Measurements from ENCODE around the gene ACP5. TPM values are rescaled to one million over a fixed set of nuclear protein-coding genes. Genes with fewer than 3 reads are reported as not detected.
A peak's percentile ranks its signal among the peaks of the same experiment; 100 is the strongest.
"Not testable (repeated sequence)": the region's sequence is repeated elsewhere in the genome, so short reads cannot be mapped to it uniquely, and the experiment has no call there.

ACP5 gene
- 10 to 100 TPM; 11.7 to 20.6 (median 13.4) TPM for polyA plus RNA-seq (ENCODE audit: insufficient read length in 4 of 4)

- DNase-seq (ENCODE audit: low read depth in 4 of 4, low spot score in 2 of 4): no peak
Measured at GRCh38 chr19:11577451-11578257, at the start of gene ACP5. ACP5 (minus strand) TSS chr19:11577645; CDS start chr19:11577317, 328 bp downstream.

GRCh38 chr19:11626252-11626651 is 48.8 kb upstream of the ACP5 start:
- DNase-seq (ENCODE audit: low read depth in 4 of 4, low spot score in 2 of 4): no peak

- DNase-seq (ENCODE audit: low read depth in 4 of 4, low spot score in 2 of 4): peak in 2 of 4 donors; percentile 8 to 25
Measured at GRCh38 chr19:11624069-11624463, 46.6 kb upstream of the ACP5 start.

GRCh38 chr19:11622401-11622800 is 45.0 kb upstream of the ACP5 start:
- DNase-seq (ENCODE audit: low read depth in 4 of 4, low spot score in 2 of 4): not testable (repeated sequence)

GRCh38 chr19:11620553-11620952 is 43.1 kb upstream of the ACP5 start:
- DNase-seq (ENCODE audit: low read depth in 4 of 4, low spot score in 2 of 4): no peak

GRCh38 chr19:11617180-11618062 is 40.0 kb upstream of the ACP5 start:
- no peak for DNase-seq (ENCODE audit: low read depth in 4 of 4, low spot score in 2 of 4)

GRCh38 chr19:11612816-11613511 is 35.5 kb upstream of the ACP5 start:
- no peak for DNase-seq (ENCODE audit: low read depth in 4 of 4, low spot score in 2 of 4)

- no peak for DNase-seq (ENCODE audit: low read depth in 4 of 4, low spot score in 2 of 4)
Measured at GRCh38 chr19:11611730-11612129, 34.3 kb upstream of the ACP5 start.

- DNase-seq (ENCODE audit: low read depth in 4 of 4, low spot score in 2 of 4): no peak
Measured at GRCh38 chr19:11606484-11606883, 29.0 kb upstream of the ACP5 start.

- DNase-seq (ENCODE audit: low read depth in 4 of 4, low spot score in 2 of 4): not testable (repeated sequence)
Measured at GRCh38 chr19:11599704-11600103, 22.3 kb upstream of the ACP5 start.

GRCh38 chr19:11598746-11599145 is 21.3 kb upstream of the ACP5 start:
- DNase-seq (ENCODE audit: low read depth in 4 of 4, low spot score in 2 of 4): no peak

GRCh38 chr19:11598103-11598483 is 20.6 kb upstream of the ACP5 start:
- DNase-seq (ENCODE audit: low read depth in 4 of 4, low spot score in 2 of 4): peak in 2 of 4 donors; percentile 6 to 22

GRCh38 chr19:11597202-11598102 is 20.0 kb upstream of the ACP5 start, which contains the start of gene ZNF627:
ZNF627 (plus strand) TSS chr19:11597483; CDS start chr19:11597628, 145 bp downstream.
- peak; percentile 93 to 98 (median 96) for DNase-seq (ENCODE audit: low read depth in 4 of 4, low spot score in 2 of 4)

- DNase-seq (ENCODE audit: low read depth in 4 of 4, low spot score in 2 of 4): no peak
Measured at GRCh38 chr19:11596156-11596555, 18.7 kb upstream of the ACP5 start.

GRCh38 chr19:11594084-11594483 is 16.6 kb upstream of the ACP5 start:
- no peak for DNase-seq (ENCODE audit: low read depth in 4 of 4, low spot score in 2 of 4)

GRCh38 chr19:11587975-11588631 is 10.7 kb upstream of the ACP5 start:
- DNase-seq (ENCODE audit: low read depth in 4 of 4, low spot score in 2 of 4): no peak

GRCh38 chr19:11587302-11587974 is 10.0 kb upstream of the ACP5 start:
- DNase-seq (ENCODE audit: low read depth in 4 of 4, low spot score in 2 of 4): peak in 2 of 4 donors; percentile 36 to 38

GRCh38 chr19:11586331-11586730 is 8.9 kb upstream of the ACP5 start:
- DNase-seq (ENCODE audit: low read depth in 4 of 4, low spot score in 2 of 4): no peak

- DNase-seq (ENCODE audit: low read depth in 4 of 4, low spot score in 2 of 4): no peak
Measured at GRCh38 chr19:11581740-11582139, 4.3 kb upstream of the ACP5 start.

Data from left renal cortex interstitium (tissue), 4 donors.